Fibroblast of lung (primary cell): ENCODE results near the gene TBX4. TPM values are rescaled to one million over a fixed set of nuclear protein-coding genes. Genes with fewer than 3 reads are reported as not detected.

Experiments
- DNase-seq, 2 donors: peaks; one replicate each; pipeline versions ENCODE4 v3.0.0 to v3.0.0-alpha.2; 2010; ENCODE audit warnings: low read depth in 2 of 2
- H2AFZ ChIP-seq: 2 replicates; pipeline ENCODE4 v1.5.1; 2012; ENCODE audit warnings: low read length, control low read depth, inconsistent platforms
- H3K27ac ChIP-seq: 2 replicates; pipeline ENCODE4 v1.5.1; 2011; ENCODE audit warnings: low read length, control low read depth; ENCODE audit not compliant: insufficient read depth
- H3K27me3 ChIP-seq: 2 replicates; pipeline ENCODE4 v1.5.1; 2011; ENCODE audit warnings: mild to moderate bottlenecking, low read length; ENCODE audit not compliant: control insufficient read depth, insufficient read depth
- H3K36me3 ChIP-seq: 2 replicates; pipeline ENCODE4 v1.5.1; 2011; ENCODE audit warnings: low read length; ENCODE audit not compliant: control insufficient read depth, insufficient read depth
- H3K4me1 ChIP-seq: 2 replicates; pipeline ENCODE4 v1.5.1; 2011; ENCODE audit warnings: low read length; ENCODE audit not compliant: control insufficient read depth, insufficient read depth; ENCODE audit errors: extremely low read depth
- H3K4me2 ChIP-seq: 2 replicates; pipeline ENCODE4 v1.5.1; 2011; ENCODE audit warnings: low read length, control low read depth; ENCODE audit not compliant: insufficient read depth; ENCODE audit errors: extremely low read depth
- H3K4me3 ChIP-seq, 4 experiments: fragments of 200-600 bp in 1 of 4; sonication (generic) in 1 of 4; replicated peaks in 1 of 4; 2 replicates each; pipeline ENCODE4 v1.5.1; 2011 to 2016; ENCODE audit warnings: low read length in 4 of 4, low read depth in 3 of 4, mild to moderate bottlenecking in 3 of 4, control low read depth in 2 of 4, inconsistent platforms in 1 of 4, mixed read lengths in 1 of 4; ENCODE audit not compliant: insufficient read depth in 1 of 4; ENCODE audit errors: control extremely low read depth in 1 of 4
- H3K79me2 ChIP-seq: 2 replicates; pipeline ENCODE4 v1.5.1; 2012; ENCODE audit warnings: mild to moderate bottlenecking, low read length, inconsistent platforms; ENCODE audit not compliant: control insufficient read depth, insufficient read depth
- H3K9ac ChIP-seq: 2 replicates; pipeline ENCODE4 v1.5.1; 2011; ENCODE audit warnings: mild to moderate bottlenecking, low read length, control low read depth; ENCODE audit not compliant: insufficient read depth
- H3K9me3 ChIP-seq: 2 replicates; pipeline ENCODE4 v1.5.1; 2012; ENCODE audit warnings: low read depth, low read length; ENCODE audit not compliant: control insufficient read depth, insufficient read depth
- H4K20me1 ChIP-seq: 2 replicates; pipeline ENCODE4 v1.5.1; 2011; ENCODE audit warnings: low read length; ENCODE audit not compliant: control insufficient read depth, insufficient read depth; ENCODE audit errors: extremely low read depth
- CTCF ChIP-seq, 2 donors: IDR thresholded peaks in 1 of 2; conservative IDR thresholded peaks in 1 of 2; 1 replicate in 1 of 2; 2 replicates in 1 of 2; pipeline ENCODE4 v1.5.1; 2011 to 2012; ENCODE audit warnings: low read length in 2 of 2, control low read depth in 1 of 2, inconsistent platforms in 1 of 2, low read depth in 1 of 2, mild to moderate bottlenecking in 1 of 2
- EZH2 ChIP-seq: IDR thresholded peaks from 2 replicates; pipeline ENCODE4 v1.5.1; 2012; ENCODE audit warnings: low read length, control low read depth, mild to moderate bottlenecking; ENCODE audit errors: missing control alignments
- polyA plus RNA-seq, 2 donors: library from polyadenylated mRNA; depleted of rRNA in 1 of 2; stranded (reverse) in 1 of 2; unstranded in 1 of 2; fragments of >200 nt; gene quantifications; 2 replicates each; pipeline ENCODE4 v1.2.1, GENCODE V29; 2011 to 2012; ENCODE audit warnings: missing spikeins in 1 of 2
- total RNA-seq: library from RNA; depleted of rRNA; stranded (reverse); fragments of >200 nt; gene quantifications from 2 replicates; pipeline ENCODE4 v1.2.1, GENCODE V29; 2014

Gene TBX4
- total and polyA plus RNA-seq, 2 donors (not counting 1 experiment from before 2014, with no cell fraction given) = 44.1 to 93.9 TPM

- H2AFZ ChIP-seq = no peak overlapping the region
- H3K9ac ChIP-seq = no peak overlapping the region
- TF ChIP-seq EZH2 = no peak
- no peak for TF ChIP-seq CTCF (conservative IDR thresholded peaks at IDR 0.05 in 1 of 2, IDR thresholded peaks at IDR 0.05 in 1 of 2; ENCODE audit: low read depth in 1 of 2, low read length in 2 of 2)
- H3K4me1 ChIP-seq = peaks cover 9% of the 10 kb centered on the region
- H4K20me1 ChIP-seq = no peaks in the 10 kb centered on the region
- peaks cover 31% of the 10 kb centered on the region for H3K79me2 ChIP-seq
- H3K27ac ChIP-seq = no peak overlapping the region
- no peak overlapping the region for H3K4me2 ChIP-seq
- H3K27me3 ChIP-seq = no peaks in the 10 kb centered on the region
- H3K36me3 ChIP-seq = peaks cover 3% of the 10 kb centered on the region
- H3K9me3 ChIP-seq = no peaks in the 10 kb centered on the region
- DNase-seq = no peak
- H3K4me3 ChIP-seq = no peak overlapping the region
These were observed 2.2 kb upstream of the TBX4 start for GRCh38 chr17:61449707-61450640.

- Histone ChIP-seq H3K79me2 (peaks cover 40% of the 10 kb centered on the region), H3K4me2 (peak overlapping the region; percentile 61), H3K27me3 (no peaks in the 10 kb centered on the region), H3K27ac (peak overlapping the region; percentile 93), H3K9ac (peak overlapping the region; percentile 83), H3K4me3 (peak overlapping the region in 1 of 4 experiments; percentile 91), H4K20me1 (no peaks in the 10 kb centered on the region), H3K9me3 (no peaks in the 10 kb centered on the region), H3K4me1 (peaks cover 11% of the 10 kb centered on the region), H3K36me3 (peaks cover 5% of the 10 kb centered on the region), H2AFZ (peak overlapping the region; percentile 57)
- no peak for TF ChIP-seq EZH2
- TF ChIP-seq CTCF (conservative IDR thresholded peaks at IDR 0.05 in 1 of 2, IDR thresholded peaks at IDR 0.05 in 1 of 2; ENCODE audit: low read depth in 1 of 2, low read length in 2 of 2) = no peak
- no peak for DNase-seq
These were observed 1.3 kb upstream of the TBX4 start for GRCh38 chr17:61450641-61451537.
